Stimulated activated CD8-positive, alpha-beta memory T cell treated with anti-CD3 and anti-CD28 coated beads, Interleukin-2, amount 100 ng/mL, for 48 hours (primary cell): ENCODE data around the gene ZIC5.
"Not testable (repeated sequence)": the region's sequence is repeated elsewhere in the genome, so short reads cannot be mapped to it uniquely, and the experiment has no call there.

Experiments used
- DNase-seq, 2 donors: peaks; one replicate each; pipeline ENCODE4 v3.0.0-alpha.2; 2020; ENCODE audit warnings: low read depth in 2 of 2

ZIC5 gene

GRCh38 chr13:99959540-99960230 is 11.9 kb downstream of the ZIC5 start:
- no peak for DNase-seq

DNA sequence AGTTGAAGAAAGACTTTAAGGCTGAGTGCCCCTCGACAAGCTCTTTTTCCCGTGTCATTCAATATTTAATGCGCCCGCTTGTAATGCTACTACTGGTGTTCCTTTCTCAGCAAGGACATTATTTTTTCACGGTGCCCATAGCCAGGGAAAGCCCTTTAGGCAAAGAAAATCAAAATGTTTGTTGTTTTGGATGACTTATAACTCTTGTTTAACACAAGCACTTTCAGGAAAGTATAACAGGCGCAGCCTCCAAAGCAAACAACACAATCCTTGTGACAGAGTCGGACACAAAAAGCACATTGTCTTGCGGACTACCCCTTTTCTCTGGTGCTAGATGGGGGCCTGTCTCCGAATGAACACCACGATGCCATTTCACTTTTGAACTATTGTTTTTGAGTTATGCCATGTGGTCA is 12.4 kb downstream of the ZIC5 start:
- no peak for DNase-seq

GRCh38 chr13:99958406-99959126 is 13.0 kb downstream of the ZIC5 start:
- no peak for DNase-seq

DNA sequence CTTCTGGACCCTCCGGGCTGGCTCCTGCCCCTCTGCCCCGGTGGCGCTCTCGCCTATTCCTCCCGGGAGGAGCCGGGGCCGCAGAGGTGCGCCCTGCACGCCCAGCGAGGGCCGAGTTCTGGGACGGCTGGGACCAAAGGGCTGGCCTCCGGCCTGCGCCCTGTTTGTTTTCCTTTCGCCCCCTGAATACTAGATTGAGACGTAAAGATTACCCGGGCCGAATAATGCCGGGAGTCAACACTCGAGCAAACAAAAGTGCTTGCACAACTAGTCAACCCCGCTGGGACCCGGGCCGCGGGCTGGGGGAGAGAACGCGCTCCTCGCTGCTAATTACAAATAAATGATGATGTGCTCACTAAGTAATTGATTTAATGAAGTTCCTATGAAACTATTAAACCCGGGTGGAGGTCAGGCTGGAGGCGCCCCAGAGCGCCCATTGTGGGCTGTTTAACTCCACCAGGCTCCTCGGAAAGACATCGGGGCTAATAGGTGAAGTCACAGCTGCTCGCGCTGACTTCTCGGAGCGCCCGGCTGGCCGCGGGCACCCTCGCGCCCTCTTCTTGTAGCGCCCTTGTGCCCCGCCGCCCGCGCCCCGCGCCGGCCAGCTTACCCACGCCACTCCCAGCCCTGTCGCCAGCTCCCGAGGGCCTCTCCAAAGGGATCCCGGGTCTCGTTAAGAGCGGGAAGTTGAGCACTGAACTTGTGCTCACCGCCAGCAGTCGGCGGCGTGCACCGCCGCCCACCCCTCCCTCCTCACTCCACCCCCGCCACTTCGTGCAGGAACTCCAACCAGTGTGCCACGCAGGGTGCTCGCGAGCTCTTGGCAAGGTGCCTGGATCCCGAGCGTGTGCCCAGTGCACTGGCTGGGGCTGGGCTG is 14.9 kb downstream of the ZIC5 start:
- no peak for DNase-seq

DNA sequence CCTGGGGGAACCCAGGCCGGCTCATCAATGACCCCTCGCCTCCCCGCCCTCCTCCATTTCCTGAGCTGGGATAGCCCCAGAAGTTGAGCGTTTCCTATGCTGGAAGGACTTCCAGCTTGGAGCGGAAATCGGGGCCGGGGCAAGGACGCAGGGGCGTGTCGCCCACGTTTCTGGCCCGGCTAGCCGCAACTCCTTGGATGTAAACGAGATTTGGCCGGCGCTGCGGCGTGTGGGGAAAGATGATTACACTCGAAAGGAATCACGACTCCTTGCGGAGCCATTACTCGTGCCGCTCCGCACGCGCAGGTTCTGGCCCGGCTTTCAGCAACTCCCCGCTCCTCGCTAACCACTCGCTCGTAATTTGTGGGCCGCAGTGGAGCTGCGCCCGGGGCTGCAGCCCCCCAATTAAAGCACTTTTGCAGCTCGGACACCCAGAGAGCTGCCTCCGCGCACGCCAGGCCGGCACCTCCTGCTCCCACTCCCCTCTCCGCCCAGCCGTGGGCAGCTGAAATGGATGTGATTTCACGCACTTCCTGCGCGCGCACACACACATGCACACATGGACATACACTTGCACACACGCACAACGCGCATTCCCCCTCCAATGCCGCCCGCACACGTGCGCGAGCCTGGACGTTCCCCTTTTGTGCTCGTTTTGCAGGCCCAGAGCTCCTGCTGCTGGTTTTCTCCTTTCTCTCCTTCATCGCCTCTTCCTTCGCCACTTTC is 15.7 kb downstream of the ZIC5 start:
- DNase-seq = no peak

- DNase-seq = no peak
These were observed 16.3 kb downstream of the ZIC5 start for GRCh38 chr13:99955107-99955746.

DNA sequence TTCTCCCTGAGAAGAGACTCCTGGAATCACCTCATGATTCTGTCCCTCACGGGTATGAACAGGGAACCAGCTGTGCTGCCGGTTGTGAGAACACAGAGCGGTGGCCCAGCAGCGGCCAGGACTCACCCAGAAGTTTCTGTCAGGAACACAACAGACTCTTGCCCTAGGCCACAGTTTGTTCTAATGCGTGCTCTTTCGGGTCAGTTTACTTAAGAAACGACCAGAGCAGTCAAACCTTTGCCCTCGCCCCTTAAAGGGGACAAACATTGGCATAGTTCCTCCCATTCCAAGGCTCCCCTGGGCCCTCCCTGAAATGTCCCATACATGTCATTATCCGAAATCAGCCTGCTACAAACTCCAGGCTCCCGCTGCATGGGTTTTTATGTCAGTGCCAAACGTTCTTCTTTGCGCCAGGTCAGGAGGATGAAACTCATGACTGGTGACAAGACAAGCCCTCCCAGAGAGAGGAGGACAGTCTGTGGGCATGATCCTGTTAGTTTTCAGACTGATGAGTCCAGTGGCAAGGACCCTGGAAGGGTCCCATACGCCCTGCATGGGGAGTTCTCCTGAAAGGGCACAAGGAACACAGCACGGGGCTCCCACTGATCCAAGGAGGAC is 18.3 kb downstream of the ZIC5 start:
- DNase-seq = no peak

DNA sequence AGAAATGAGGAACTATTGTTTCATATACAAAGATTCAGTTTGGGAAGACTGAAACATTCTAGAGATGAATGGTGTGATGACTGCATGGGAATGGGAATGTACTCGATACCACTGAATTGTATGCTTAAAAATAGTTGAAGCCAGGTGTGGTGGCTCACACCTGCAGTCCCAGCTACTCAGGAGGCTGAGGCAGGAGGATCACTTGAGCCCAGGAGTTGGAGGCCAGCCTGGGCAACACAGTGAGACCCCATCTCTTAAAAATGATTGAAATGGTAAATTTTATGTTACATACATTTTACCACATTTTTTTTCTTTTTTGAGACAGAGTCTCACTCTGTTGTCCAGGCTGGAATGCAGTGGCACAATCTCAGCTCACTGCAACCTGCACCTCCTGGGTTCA is 19.9 kb downstream of the ZIC5 start:
- not testable (repeated sequence) for DNase-seq

GRCh38 chr13:99949679-99950413 is 21.7 kb downstream of the ZIC5 start:
- no peak for DNase-seq

GRCh38 chr13:99948907-99949678 is 22.5 kb downstream of the ZIC5 start:
- DNase-seq = no peak

DNA sequence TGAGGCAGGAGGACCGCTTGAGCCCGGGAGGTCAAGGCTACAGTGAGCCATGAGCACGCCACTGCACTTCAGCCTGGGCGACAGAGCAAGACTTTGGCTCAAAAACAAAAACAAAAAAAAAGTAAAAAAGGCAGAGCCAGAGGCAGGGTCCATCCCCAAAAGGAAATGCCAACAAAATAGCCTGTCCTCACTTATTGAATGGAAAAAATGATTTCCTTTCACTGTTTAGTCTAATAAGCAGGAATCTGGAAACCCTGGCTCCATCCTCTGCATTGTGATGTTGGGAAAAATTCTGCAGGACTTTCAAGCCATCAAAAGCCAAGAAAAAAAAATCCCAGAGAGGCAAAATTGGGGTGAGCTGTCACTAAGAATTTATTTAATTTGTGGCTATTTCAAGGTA is 23.2 kb downstream of the ZIC5 start:
- no peak for DNase-seq

DNA sequence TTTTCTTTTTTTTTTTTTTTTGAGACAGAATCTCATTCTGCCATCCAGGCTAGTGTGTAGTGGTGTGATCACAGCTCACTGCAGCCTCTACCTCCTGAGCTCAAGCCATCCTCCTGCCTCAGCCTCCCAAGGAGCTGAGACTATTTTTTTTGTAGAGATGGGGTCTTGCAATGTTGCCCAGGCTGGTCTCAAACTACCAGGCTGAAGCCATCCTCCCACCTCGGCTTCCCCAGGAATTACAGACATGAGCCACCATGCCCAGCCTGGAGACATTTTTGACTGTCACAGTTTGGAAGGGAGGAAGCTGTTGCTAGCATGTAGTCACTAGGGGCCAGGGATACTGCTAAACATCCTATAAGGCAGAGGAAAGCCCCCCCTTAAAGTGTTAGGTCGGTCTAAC is 23.9 kb downstream of the ZIC5 start:
- no peak for DNase-seq

DNA sequence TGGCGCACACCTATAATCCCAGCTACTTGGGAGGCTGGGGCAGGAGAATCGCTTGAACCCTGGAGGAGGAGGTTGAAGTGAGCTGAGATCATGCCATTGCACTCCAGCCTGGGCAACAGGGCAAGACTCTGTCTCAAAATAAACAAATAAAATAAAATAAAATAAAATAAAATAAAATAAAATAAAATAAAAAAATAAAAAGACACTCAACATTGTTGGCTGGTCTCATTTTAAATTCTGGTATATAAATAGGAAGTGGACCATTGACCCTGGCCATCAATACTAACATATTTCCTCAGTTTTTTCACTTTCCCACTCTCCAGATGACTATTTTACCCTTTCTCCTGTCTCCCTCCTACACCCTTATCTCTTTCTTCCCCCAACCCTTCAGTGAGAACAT is 26.1 kb downstream of the ZIC5 start:
- not testable (repeated sequence) for DNase-seq

- no peak for DNase-seq
These were observed 27.0 kb downstream of the ZIC5 start for GRCh38 chr13:99944606-99945005.

DNA sequence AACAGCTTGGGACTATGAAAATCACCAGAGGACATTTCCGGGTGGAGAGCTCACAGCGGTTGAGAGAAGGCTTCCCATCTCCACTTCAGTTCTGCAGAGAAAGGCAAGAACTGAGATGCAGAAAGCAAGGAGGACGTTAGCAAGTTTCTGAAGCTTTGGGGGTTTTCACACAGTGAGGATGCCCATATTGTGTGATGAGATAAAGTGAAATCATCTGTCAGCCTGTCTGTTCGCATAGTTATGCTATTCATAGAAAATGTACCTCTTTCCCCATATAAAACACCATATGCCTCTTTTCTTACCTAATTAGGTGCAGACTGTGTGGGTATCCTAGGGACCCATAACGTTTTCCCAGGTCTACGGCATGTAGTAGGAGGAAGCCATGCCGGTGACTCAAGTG is 27.5 kb downstream of the ZIC5 start:
- no peak for DNase-seq

DNA sequence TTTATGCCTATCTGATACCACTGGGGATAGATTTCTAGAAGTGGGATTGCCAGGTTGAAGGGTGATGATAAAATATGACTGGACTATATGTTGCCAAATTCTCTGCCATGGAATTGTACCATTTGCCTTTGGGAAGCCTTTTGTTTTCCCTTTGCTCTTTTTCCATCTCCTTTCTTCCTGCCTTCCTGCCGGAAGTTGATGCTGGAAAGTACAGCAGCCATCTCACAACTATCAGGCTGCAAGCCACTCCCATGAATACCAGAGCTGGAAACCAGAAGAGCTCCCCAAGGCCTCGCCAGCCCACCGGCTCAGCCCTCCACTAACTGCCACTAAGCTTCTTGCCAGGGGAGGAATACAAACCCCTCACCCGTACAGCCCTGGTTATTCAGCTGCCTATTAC is 29.7 kb downstream of the ZIC5 start:
- DNase-seq = no peak

GRCh38 chr13:99941086-99941485 is 30.5 kb downstream of the ZIC5 start:
- DNase-seq = no peak

DNA sequence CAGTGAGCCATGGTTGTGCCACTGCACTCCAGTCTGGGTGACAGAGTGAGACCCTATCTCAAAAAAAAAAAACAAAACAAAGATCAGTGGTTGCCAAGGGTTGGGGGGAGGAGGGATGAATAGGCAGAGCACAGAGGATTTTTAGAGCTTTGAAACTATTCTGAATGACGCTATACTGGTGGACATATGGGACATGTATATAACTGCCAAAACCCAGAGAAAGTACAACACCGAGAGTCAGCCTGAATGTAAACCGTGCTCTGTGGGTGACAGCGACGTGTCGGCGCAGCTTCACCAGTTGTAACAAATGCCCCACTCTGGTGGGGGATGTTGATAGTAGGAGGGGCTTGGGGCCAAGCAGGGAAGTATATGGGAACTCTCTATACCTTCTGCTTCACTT is 32.9 kb downstream of the ZIC5 start:
- no peak for DNase-seq

GRCh38 chr13:99935772-99936171 is 35.8 kb downstream of the ZIC5 start:
- DNase-seq = no peak
